Right renal cortex interstitium (tissue), 3 donors: ENCODE measurements around the gene MAD1L1. TPM values are rescaled to one million over a fixed set of nuclear protein-coding genes. Genes with fewer than 3 reads are reported as not detected.

ENCODE experiments used
- DNase-seq, 3 donors: peaks; one replicate each; pipeline ENCODE4 v3.0.0-alpha.2; 2013; ENCODE audit warnings: low read depth in 3 of 3, low spot score in 2 of 3
- polyA plus RNA-seq, 3 donors: library from polyadenylated mRNA; unstranded; fragments of 120-200 nt; gene quantifications; one replicate each; pipeline ENCODE4 v1.2.1, GENCODE V29; 2013; ENCODE audit not compliant: insufficient read length in 3 of 3

The MAD1L1 gene
- polyA plus RNA-seq, 3 donors = 22.9 to 26.0 (median 25.1) TPM

- DNase-seq = no peak
These were observed 304.7 kb downstream of the MAD1L1 start for GRCh38 chr7:1927937-1928644.

- DNase-seq = no peak
These were observed 305.8 kb downstream of the MAD1L1 start for GRCh38 chr7:1926908-1927306.

GRCh38 chr7:1925973-1926907, 306.5 kb downstream of the MAD1L1 start:
- no peak for DNase-seq

DNA sequence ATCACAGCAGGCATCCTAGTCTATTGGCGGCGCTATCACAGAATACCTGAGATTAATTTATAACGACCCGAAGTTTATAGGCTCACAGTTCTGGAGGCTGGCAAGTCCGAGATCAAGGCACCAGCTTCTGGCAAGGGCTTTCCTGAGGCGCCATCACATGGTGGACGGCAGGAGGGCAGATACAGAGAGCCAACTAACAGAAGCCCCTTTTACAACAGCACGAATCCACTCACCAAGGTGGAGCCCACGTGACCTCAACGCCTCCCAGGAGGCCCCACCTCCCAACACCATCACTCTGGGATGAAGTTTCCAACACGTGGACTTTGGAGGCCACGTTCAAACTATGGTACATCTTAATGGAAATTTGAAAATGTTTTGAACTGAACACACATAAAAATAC, 307.4 kb downstream of the MAD1L1 start:
- no peak for DNase-seq

DNA sequence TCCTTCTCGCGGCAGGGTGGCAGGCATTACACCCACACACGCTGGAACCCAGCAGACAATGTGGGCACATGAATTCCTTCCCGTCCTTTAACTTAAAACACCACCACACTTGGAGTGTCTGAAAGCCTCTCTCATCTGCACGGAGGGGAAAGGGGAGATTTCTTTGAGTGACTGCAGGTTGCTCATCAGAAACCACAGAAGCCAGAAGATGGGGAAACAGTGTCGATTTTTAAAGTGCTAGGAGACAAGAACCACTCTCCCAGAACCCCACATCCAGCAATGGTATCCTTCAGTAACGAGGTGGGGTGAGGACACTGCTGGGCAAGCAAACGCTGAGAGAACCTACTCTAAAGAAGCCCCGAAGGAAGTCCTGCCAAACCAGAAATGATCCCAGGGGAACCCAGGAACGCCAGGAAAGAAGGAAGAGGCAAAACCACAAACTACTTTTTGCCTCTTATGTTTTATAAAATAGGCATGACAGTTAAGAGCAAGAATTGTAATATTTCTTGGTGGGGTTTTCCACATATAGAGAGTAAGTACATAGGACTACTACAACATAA, 308.4 kb downstream of the MAD1L1 start:
- DNase-seq = no peak

GRCh38 chr7:1923409-1924257, 309.1 kb downstream of the MAD1L1 start:
- DNase-seq = no peak

DNA sequence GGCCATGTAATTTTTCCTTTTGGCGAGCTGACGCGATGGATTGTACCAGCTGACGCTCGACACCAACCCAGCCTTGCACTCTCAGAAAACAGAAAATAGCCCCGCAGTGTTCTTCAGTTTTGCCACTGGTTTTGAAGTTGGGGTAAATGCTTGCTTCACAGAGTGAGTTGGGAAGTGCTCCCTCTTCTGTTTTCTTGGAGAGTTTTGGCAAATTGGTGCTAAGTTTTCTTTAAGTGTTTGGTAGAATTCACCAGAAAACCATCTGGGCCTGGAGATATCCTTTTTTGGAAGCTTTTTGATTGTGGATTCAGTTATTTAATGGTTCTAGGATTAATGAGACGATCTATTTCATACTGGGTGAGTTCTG, 309.9 kb downstream of the MAD1L1 start:
- no peak for DNase-seq

- no peak for DNase-seq
These were observed 310.5 kb downstream of the MAD1L1 start for GRCh38 chr7:1922071-1922869.

DNA sequence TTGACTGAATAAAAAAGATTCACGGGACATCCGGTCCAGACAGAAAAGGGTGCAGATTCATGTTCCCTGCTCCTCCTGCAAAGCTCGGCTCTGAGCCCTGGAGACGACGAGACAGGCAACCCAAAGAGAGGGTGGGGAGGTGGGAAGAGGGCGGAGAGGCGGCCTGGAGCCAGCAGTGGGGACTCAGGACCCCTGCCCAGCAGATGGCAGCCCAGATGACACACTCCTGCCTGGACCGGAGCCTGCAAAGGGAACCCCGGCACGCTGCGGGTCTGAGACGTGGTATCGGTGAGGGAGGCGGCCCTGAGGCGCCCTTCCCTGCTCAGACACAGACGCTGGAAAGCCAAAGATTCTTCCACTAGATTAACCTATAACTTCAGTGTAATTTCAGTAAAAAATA, 311.9 kb downstream of the MAD1L1 start:
- no peak for DNase-seq

GRCh38 chr7:1920266-1920681, 312.5 kb downstream of the MAD1L1 start:
- DNase-seq = no peak

DNA sequence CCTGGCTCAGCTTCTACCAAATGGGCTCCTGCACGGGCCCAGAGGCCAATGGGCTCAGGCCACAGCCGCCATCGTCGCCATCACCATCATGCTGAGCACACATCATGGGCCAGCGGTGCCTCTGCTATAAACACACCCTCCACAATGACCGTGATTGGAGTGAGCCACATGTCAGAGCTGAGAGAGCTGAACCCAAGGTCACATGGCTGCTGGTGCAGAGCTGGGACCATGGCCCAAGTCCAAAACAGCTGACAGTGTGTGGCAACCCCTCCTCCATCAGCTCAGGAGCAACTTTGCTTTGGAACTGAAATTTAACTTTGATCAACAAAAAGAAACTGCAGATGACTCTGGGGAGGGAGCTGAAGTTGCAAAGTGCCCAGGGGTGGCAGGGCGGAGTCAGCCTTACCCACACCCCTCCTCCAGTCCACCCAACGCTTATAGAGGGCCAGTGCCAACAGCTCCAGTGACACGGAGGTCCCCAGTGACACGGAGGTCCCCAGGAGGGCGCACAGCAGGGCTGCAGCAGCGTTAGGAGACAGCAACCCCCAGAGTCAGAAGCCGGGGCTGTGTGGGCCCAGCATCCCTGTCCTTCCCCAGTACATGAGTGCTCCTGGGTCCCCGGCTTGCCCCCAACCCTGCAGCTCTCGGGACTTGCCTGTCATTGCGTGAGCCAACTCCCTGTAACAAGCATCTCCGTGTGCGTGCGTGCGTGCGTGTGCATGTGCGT, 313.0 kb downstream of the MAD1L1 start:
- DNase-seq = no peak

- DNase-seq = no peak
These were observed 313.7 kb downstream of the MAD1L1 start for GRCh38 chr7:1918881-1919525.

GRCh38 chr7:1918063-1918645, 314.6 kb downstream of the MAD1L1 start:
- DNase-seq = no peak

- DNase-seq = no peak
These were observed 315.3 kb downstream of the MAD1L1 start for GRCh38 chr7:1917221-1918062.

GRCh38 chr7:1916601-1916970, 316.2 kb downstream of the MAD1L1 start:
- no peak for DNase-seq

GRCh38 chr7:1915956-1916600, 316.7 kb downstream of the MAD1L1 start:
- no peak for DNase-seq

- no peak for DNase-seq
These were observed 317.4 kb downstream of the MAD1L1 start for GRCh38 chr7:1915326-1915725.
